ENCODE data around the gene SKA1. TPM values are rescaled to one million over a fixed set of nuclear protein-coding genes. Genes with fewer than 3 reads are reported as not detected.

The SKA1 gene
- total RNA-seq, 1 experiment from 2014 or later: 18.1 TPM

GRCh38 chr18:50350699-50351098 lies 24.1 kb upstream of the SKA1 start:
- DNase-seq (ENCODE audit: low spot score) (no peak), ATAC-seq (no peak)
- POLR2A ChIA-PET: no interaction called here
- Mint-ChIP-seq H3K4me1 (peaks cover under 1% of the 10 kb centered on the region), H3K4me3 (no peak overlapping the region), H3K36me3 (peaks cover 9% of the 10 kb centered on the region), H3K27ac (no peak overlapping the region), H3K9me3 (peaks cover 13% of the 10 kb centered on the region), H3K27me3 (ENCODE audit: low read depth) (peaks cover 34% of the 10 kb centered on the region)
- no peak for TF ChIP-seq MLX (CRISPR knock-in tag; IDR thresholded peaks at IDR 0.05)
- TF ChIP-seq SP1 (CRISPR knock-in tag; conservative IDR thresholded peaks at IDR 0.05): no peak
- no peak for TF ChIP-seq NR3C1 (CRISPR knock-in tag; conservative IDR thresholded peaks at IDR 0.05; ENCODE audit: low read depth)
- no peak for TF ChIP-seq USF1 (CRISPR knock-in tag; IDR thresholded peaks at IDR 0.05)
- no peak for TF ChIP-seq ZNF416 (CRISPR knock-in tag; IDR thresholded peaks at IDR 0.05)
- no peak for TF ChIP-seq GABPB1 (CRISPR knock-in tag; IDR thresholded peaks at IDR 0.05)
- TF ChIP-seq ATF6 (CRISPR knock-in tag; IDR thresholded peaks at IDR 0.05): no peak
- TF ChIP-seq NFE2L1 (CRISPR knock-in tag; IDR thresholded peaks at IDR 0.05): no peak
- TF ChIP-seq ATF2 (CRISPR knock-in tag; IDR thresholded peaks at IDR 0.05; ENCODE audit: borderline replicate concordance, low read depth): no peak
- no peak for TF ChIP-seq SOX15 (CRISPR knock-in tag; IDR thresholded peaks at IDR 0.05)
- TF ChIP-seq PRRX2 (CRISPR knock-in tag; IDR thresholded peaks at IDR 0.05): no peak
- TF ChIP-seq NFATC4 (CRISPR knock-in tag; IDR thresholded peaks at IDR 0.05): no peak
- no peak for TF ChIP-seq MXD4 (CRISPR knock-in tag; IDR thresholded peaks at IDR 0.05; ENCODE audit: borderline replicate concordance)
- CTCF ChIA-PET: no interaction called here

GRCh38 chr18:50356036-50356945 lies 18.6 kb upstream of the SKA1 start:
- no peak overlapping the region for H3K4me3 Mint-ChIP-seq
- 0 out of 2 replicates have a peak, but pooled peaks cover 1% of the 10 kb centered on the region for H3K9me3 Mint-ChIP-seq
- CTCF ChIA-PET: interaction anchor here (0.6 to 3.0 kb wide), 42 partner anchors 14 to 897 kb away, joined by 3 to 37 read pairs (median 4); partner anchors contain the start of genes CFAP53, MBD1 and SKA1
- no peak for DNase-seq (ENCODE audit: low spot score)
- TF ChIP-seq NFYB (CRISPR knock-in tag; conservative IDR thresholded peaks at IDR 0.05; ENCODE audit: low read depth): no peak
- TF ChIP-seq ZBTB43 (CRISPR knock-in tag; IDR thresholded peaks at IDR 0.05): no peak
- no peak for TF ChIP-seq EMX1 (CRISPR knock-in tag; IDR thresholded peaks at IDR 0.05)
- TF ChIP-seq TEAD1 (CRISPR knock-in tag; IDR thresholded peaks at IDR 0.05): no peak
- no peak for TF ChIP-seq ZNF281 (CRISPR knock-in tag; IDR thresholded peaks at IDR 0.05)
- TF ChIP-seq HMGXB4 (CRISPR knock-in tag; IDR thresholded peaks at IDR 0.05): no peak
- no peak for TF ChIP-seq JAZF1 (CRISPR knock-in tag; IDR thresholded peaks at IDR 0.05)
- peaks cover 11% of the 10 kb centered on the region for H3K4me1 Mint-ChIP-seq
- no peaks in the 10 kb centered on the region for H3K36me3 Mint-ChIP-seq
- POLR2A ChIA-PET: interaction anchor here (1.0 to 2.0 kb wide), 2 partner anchors 73 to 75 kb away, joined by 3 to 4 read pairs; partner anchors contain the start of gene MBD1
- ATAC-seq: peak; percentile 74
- peaks cover 28% of the 10 kb centered on the region for H3K27me3 Mint-ChIP-seq (ENCODE audit: low read depth)
- no peak overlapping the region for H3K27ac Mint-ChIP-seq

Measured in WTC11 (cell line).